B cell (primary cell): ENCODE measurements around the gene FAM200A. TPM values are rescaled to one million over a fixed set of nuclear protein-coding genes. Genes with fewer than 3 reads are reported as not detected.
"Not testable (repeated sequence)": the region's sequence is repeated elsewhere in the genome, so short reads cannot be mapped to it uniquely, and the experiment has no call there.

Experiments used
- ATAC-seq: fragments of 200-7000 bp; cut with Tn5 transposase; one replicate; pipeline ENCODE4 v1.10.0; 2021; ENCODE audit warnings: low read depth, mild to moderate bottlenecking, moderate number of reproducible peaks, moderate library complexity
- CTCF ChIA-PET: fragments of 350-600 bp; sonication (Branson Sonifier 250); formaldehyde crosslinking; loops from one replicate; lab custom pipeline; 2021; ENCODE audit warnings: antibody characterized with exemption, inconsistent platforms; lab: Charles Lee
- POLR2A ChIA-PET: fragments of 350-600 bp; sonication (Branson Sonifier 250); formaldehyde crosslinking; loops from one replicate; lab custom pipeline; 2021; ENCODE audit warnings: antibody characterized with exemption; lab: Charles Lee
- DNase-seq: peaks from one replicate; pipeline ENCODE4 v3.0.0; 2013
- H2AFZ ChIP-seq: 2 replicates; pipeline ENCODE4 v1.6.1; 2012; ENCODE audit warnings: mild to moderate bottlenecking, low read depth, low read length; ENCODE audit not compliant: insufficient read depth, poor library complexity, severe bottlenecking
- H3K27ac ChIP-seq, 2 donors: 1 replicate in 1 of 2; 2 replicates in 1 of 2; pipeline ENCODE4 v1.5.1; 2012 to 2013; ENCODE audit warnings: low read length in 2 of 2, mild to moderate bottlenecking in 2 of 2, moderate library complexity in 1 of 2
- H3K27me3 ChIP-seq, 4 experiments: fragments of 200-600 bp in 1 of 4; sonication (generic) in 1 of 4; replicated peaks in 1 of 4; 1 replicate in 2 of 4; 2 replicates in 2 of 4; pipeline versions ENCODE4 v1.6.1 to v1.7.0; 2013 to 2016; ENCODE audit warnings: low read length in 3 of 4, mild to moderate bottlenecking in 2 of 4, mixed read lengths in 1 of 4, moderate library complexity in 1 of 4; ENCODE audit not compliant: insufficient read depth in 4 of 4, control insufficient read depth in 3 of 4; ENCODE audit errors: control extremely low read depth in 1 of 4
- H3K36me3 ChIP-seq, 2 experiments: replicated peaks in 1 of 2; 1 replicate in 1 of 2; 2 replicates in 1 of 2; pipeline versions ENCODE4 v1.6.1 to v1.7.1; 2013; ENCODE audit warnings: low read length in 1 of 2; ENCODE audit not compliant: insufficient read depth in 2 of 2, control insufficient read depth in 1 of 2; ENCODE audit errors: control extremely low read depth in 1 of 2, extremely low read depth in 1 of 2
- H3K4me1 ChIP-seq, 2 donors: fragments of 200-600 bp in 1 of 2; sonication (generic) in 1 of 2; 1 replicate in 1 of 2; 2 replicates in 1 of 2; pipeline versions ENCODE4 v1.5.1 to v1.6.1; 2013 to 2017; ENCODE audit warnings: low read length in 2 of 2; ENCODE audit not compliant: control insufficient read depth in 2 of 2, insufficient read depth in 2 of 2
- H3K4me2 ChIP-seq: replicated peaks from 2 replicates; pipeline ENCODE3; 2012; ENCODE audit warnings: mild to moderate bottlenecking, low read depth, low read length; ENCODE audit not compliant: poor library complexity, severe bottlenecking
- H3K4me3 ChIP-seq, 5 experiments: fragments of 200-600 bp in 1 of 5; sonication (generic) in 1 of 5; 1 replicate in 3 of 5; 2 replicates in 2 of 5; pipeline versions ENCODE4 v1.5.1 to v1.7.0; 2011 to 2016; ENCODE audit warnings: low read length in 4 of 5, mild to moderate bottlenecking in 4 of 5, low read depth in 2 of 5, control low read depth in 1 of 5, moderate library complexity in 1 of 5; ENCODE audit not compliant: insufficient read depth in 1 of 5; ENCODE audit errors: control extremely low read depth in 1 of 5, extremely low read depth in 1 of 5
- H3K79me2 ChIP-seq: fragments of 200-600 bp; sonication (generic); one replicate; pipeline ENCODE4 v1.6.0; 2016; ENCODE audit warnings: low read length; ENCODE audit not compliant: control insufficient read depth, insufficient read depth
- H3K9ac ChIP-seq: fragments of 200-600 bp; sonication (generic); 2 replicates; pipeline ENCODE4 v1.6.1; 2017; ENCODE audit warnings: mild to moderate bottlenecking, low read length, moderate library complexity
- H3K9me3 ChIP-seq, 3 donors: one replicate each; pipeline versions ENCODE4 v1.6.1 to v1.7.1; 2013; ENCODE audit warnings: low read length in 2 of 3; ENCODE audit not compliant: control insufficient read depth in 2 of 3, insufficient read depth in 1 of 3; ENCODE audit errors: control extremely low read depth in 1 of 3
- H4K20me1 ChIP-seq: 2 replicates; pipeline ENCODE4 v1.6.0; 2012; ENCODE audit warnings: mild to moderate bottlenecking, low read length; ENCODE audit not compliant: insufficient read depth, control insufficient read depth, poor library complexity, severe bottlenecking
- H3K27ac Mint-ChIP-seq: one replicate; pipeline ENCODE4 v1.8.0; 2021; ENCODE audit warnings: mixed read lengths
- H3K27me3 Mint-ChIP-seq: one replicate; pipeline ENCODE4 v1.8.0; 2021; ENCODE audit warnings: mixed read lengths
- H3K4me1 Mint-ChIP-seq: one replicate; pipeline ENCODE4 v1.8.0; 2021; ENCODE audit warnings: mixed read lengths
- H3K4me3 Mint-ChIP-seq: one replicate; pipeline ENCODE4 v1.8.0; 2021; ENCODE audit warnings: mixed read lengths
- H3K9me3 Mint-ChIP-seq: one replicate; pipeline ENCODE4 v1.8.0; 2022; ENCODE audit warnings: mixed read lengths; ENCODE audit not compliant: insufficient read depth
- CTCF ChIP-seq: fragments of 200-600 bp; IDR thresholded peaks from one replicate; pipeline ENCODE4 v1.8.0; 2022; ENCODE audit warnings: antibody characterized with exemption, mild to moderate bottlenecking
- EZH2 ChIP-seq: IDR thresholded peaks from 2 replicates; pipeline ENCODE4 v1.6.1; 2012; ENCODE audit warnings: borderline replicate concordance, low read depth, mild to moderate bottlenecking, moderate library complexity, low read length; ENCODE audit not compliant: insufficient read depth, poor library complexity, severe bottlenecking
- WGBS: methylation state at CpG from one replicate; pipeline ENCODE4 v1.1.5; 2013; ENCODE audit warnings: missing lambda C conversion rate; ENCODE audit not compliant: insufficient coverage; 5-methylcytosine and 5-hydroxymethylcytosine counted together
- intact Hi-C: fragments of 100-400 bp; cut with micrococcal nuclease; formaldehyde crosslinking; loops from one replicate; pipeline ENCODE4 v1.10.0; 2022
- polyA plus RNA-seq: library from polyadenylated mRNA; depleted of rRNA; stranded (reverse); fragments of >200 nt; gene quantifications from 2 replicates; pipeline ENCODE4 v1.2.3, GENCODE V29; 2012
- total RNA-seq, 2 donors: library from RNA; stranded (reverse); fragments of 120-200 nt in 1 of 2; gene quantifications; 1 replicate in 1 of 2; 2 replicates in 1 of 2; pipeline versions ENCODE4 v1.2.3 to v1.2.4, GENCODE V29; 2013 to 2022

Gene FAM200A
- total and polyA plus RNA-seq, 2 donors (not counting 1 experiment from before 2014, with no cell fraction given): 2.1 to 11.9 TPM

GRCh38 chr7:99580778-99581332 lies 28.9 kb upstream of the FAM200A start:
- Histone ChIP-seq H3K4me3 (peak overlapping the region; percentile 34 to 75 (median 60)), H3K9ac (peak overlapping the region; percentile 75), H3K4me1 (peaks cover 7 to 19% of the 10 kb centered on the region in 2 donors), H3K4me2 (peak overlapping the region; percentile 94), H2AFZ (peak overlapping the region; percentile 82)
- 13% methylated on average over 1 of the region's 4 CpGs for WGBS
- CTCF ChIA-PET: interaction anchor here (0.6 to 1.2 kb wide), 4 partner anchors 24 to 172 kb away, joined by 3 to 4 read pairs (median 3); partner anchors contain the start of genes BUD31 and PDAP1
- intact Hi-C loops: loop anchor here (1.0 to 2.0 kb wide), 2 partner anchors 22 to 81 kb away; partner anchors contain the start of genes ZNF394 and ZNF655
- peaks cover 27% of the 10 kb centered on the region for H3K4me1 Mint-ChIP-seq
- POLR2A ChIA-PET: interaction anchor here (0.7 to 1.9 kb wide), 2 partner anchors 19 to 22 kb away, joined by 6 to 10 read pairs; partner anchors contain the start of gene ZNF655
- not testable (repeated sequence) for H3K36me3 ChIP-seq, H3K79me2 ChIP-seq, ATAC-seq, H3K9me3 ChIP-seq, H3K9me3 Mint-ChIP-seq, H4K20me1 ChIP-seq, H3K27me3 ChIP-seq, H3K27ac ChIP-seq, H3K27me3 Mint-ChIP-seq, DNase-seq
- peak overlapping the region; percentile 96 for H3K4me3 Mint-ChIP-seq
- H3K27ac Mint-ChIP-seq: peak overlapping the region; percentile 87

GRCh38 chr7:99579956-99580777 lies 28.3 kb upstream of the FAM200A start:
- peak overlapping the region; percentile 94 for H3K4me2 ChIP-seq
- H3K4me1 ChIP-seq: peaks cover 7 to 19% of the 10 kb centered on the region in 2 donors
- H3K79me2 ChIP-seq: peaks cover 3% of the 10 kb centered on the region
- H3K4me3 ChIP-seq: peak overlapping the region; percentile 34 to 75 (median 60)
- 3% methylated on average over 52 of the region's 54 CpGs for WGBS
- H3K27me3 Mint-ChIP-seq: peaks cover 9% of the 10 kb centered on the region
- ChIA-PET POLR2A (interaction anchor here (1.9 kb wide), 1 partner anchor 22 kb away, joined by 10 read pairs; the partner anchor contains the start of gene ZNF655), CTCF (interaction anchor here (0.6 to 1.2 kb wide), 5 partner anchors 22 to 171 kb away, joined by 3 to 4 read pairs (median 3); partner anchors contain the start of genes BUD31, PDAP1 and ZNF655)
- TF ChIP-seq CTCF (peak; percentile 48), EZH2 (no peak)
- intact Hi-C loops: loop anchor here (1.0 to 2.0 kb wide), 2 partner anchors 21 to 80 kb away; partner anchors contain the start of genes ZNF394 and ZNF655
- DNase-seq (peak; percentile 62), ATAC-seq (peak; percentile 83)
- peaks cover 0 to 3% of the 10 kb centered on the region in 2 experiments for H3K36me3 ChIP-seq
- H3K4me3 Mint-ChIP-seq: peak overlapping the region; percentile 96
- H3K4me1 Mint-ChIP-seq: peaks cover 27% of the 10 kb centered on the region
- no peak overlapping the region for H3K27ac ChIP-seq
- H3K9ac ChIP-seq: peak overlapping the region; percentile 75
- no peaks in the 10 kb centered on the region for H3K9me3 Mint-ChIP-seq
- H3K27ac Mint-ChIP-seq: peak overlapping the region; percentile 87
- peak overlapping the region; percentile 82 for H2AFZ ChIP-seq
- H3K27me3 ChIP-seq: peaks cover 0 to 3% (median 1%) of the 10 kb centered on the region in 4 experiments
- no peaks in the 10 kb centered on the region for H4K20me1 ChIP-seq
- H3K9me3 ChIP-seq: no peaks in the 10 kb centered on the region
